Karpas-422 (cell line): ENCODE data around the gene GGACT. TPM values are rescaled to one million over a fixed set of nuclear protein-coding genes. Genes with fewer than 3 reads are reported as not detected.
A peak's percentile ranks its signal among the peaks of the same experiment; 100 is the strongest.

ENCODE experiments used
- DNase-seq: peaks from one replicate; pipeline ENCODE4 v3.0.0-alpha.2; 2015
- H2AFZ ChIP-seq: fragments of 200-600 bp; sonication (generic); 2 replicates; pipeline ENCODE4 v1.6.1; 2014; ENCODE audit warnings: antibody characterized with exemption, low read length, mixed read lengths
- H3K27ac ChIP-seq: fragments of 200-600 bp; sonication (generic); 2 replicates; pipeline ENCODE4 v1.5.1; 2014; ENCODE audit warnings: mild to moderate bottlenecking, low read length, moderate library complexity
- H3K27me3 ChIP-seq: fragments of 200-600 bp; sonication (generic); 2 replicates; pipeline ENCODE4 v1.6.1; 2014; ENCODE audit warnings: low read length, mixed read lengths
- H3K36me3 ChIP-seq: fragments of 200-600 bp; sonication (generic); 2 replicates; pipeline ENCODE4 v1.6.1; 2014; ENCODE audit warnings: low read length, mixed read lengths; ENCODE audit not compliant: insufficient read depth
- H3K4me1 ChIP-seq: fragments of 200-600 bp; sonication (generic); 2 replicates; pipeline ENCODE4 v1.6.1; 2014; ENCODE audit warnings: mild to moderate bottlenecking, low read length, mixed read lengths
- H3K4me2 ChIP-seq: fragments of 200-600 bp; sonication (generic); 2 replicates; pipeline ENCODE4 v1.6.1; 2014; ENCODE audit warnings: low read length, low read depth, mild to moderate bottlenecking; ENCODE audit not compliant: poor library complexity, severe bottlenecking
- H3K4me3 ChIP-seq: fragments of 200-600 bp; sonication (generic); 2 replicates; pipeline ENCODE4 v1.5.1; 2014; ENCODE audit warnings: mild to moderate bottlenecking, antibody characterized with exemption, low read length, mixed read lengths
- H3K79me2 ChIP-seq: fragments of 200-600 bp; sonication (generic); 2 replicates; pipeline ENCODE4 v1.6.1; 2014; ENCODE audit warnings: mild to moderate bottlenecking, low read length, mixed read lengths
- H3K9ac ChIP-seq: fragments of 200-600 bp; sonication (generic); 2 replicates; pipeline ENCODE4 v1.6.0; 2014; ENCODE audit warnings: low read length
- H3K9me2 ChIP-seq: fragments of 200-600 bp; sonication (generic), shearing (Covaris generic); replicated peaks from 2 replicates; pipeline ENCODE4 v1.6.0; 2014; ENCODE audit warnings: mild to moderate bottlenecking, low read length, moderate library complexity; ENCODE audit not compliant: insufficient read depth
- H3K9me3 ChIP-seq: fragments of 300-700, 200-600 bp; sonication (generic); 2 replicates; pipeline ENCODE4 v1.6.1; 2014; ENCODE audit warnings: low read length, mixed read lengths
- H4K20me1 ChIP-seq: fragments of 200-600 bp; sonication (generic); 2 replicates; pipeline ENCODE4 v1.6.1; 2014; ENCODE audit warnings: mild to moderate bottlenecking, antibody characterized with exemption, low read length, low read depth; ENCODE audit not compliant: insufficient read depth
- total RNA-seq: library from RNA; depleted of rRNA; stranded (reverse); fragments of >200 nt; shearing (Covaris generic); gene quantifications from 2 replicates; pipeline ENCODE4 v1.2.3, GENCODE V29; 2014; ENCODE audit warnings: low replicate concordance

The GGACT gene
- total RNA-seq, 1 experiment from 2014 or later, result 8.8 TPM

DNA sequence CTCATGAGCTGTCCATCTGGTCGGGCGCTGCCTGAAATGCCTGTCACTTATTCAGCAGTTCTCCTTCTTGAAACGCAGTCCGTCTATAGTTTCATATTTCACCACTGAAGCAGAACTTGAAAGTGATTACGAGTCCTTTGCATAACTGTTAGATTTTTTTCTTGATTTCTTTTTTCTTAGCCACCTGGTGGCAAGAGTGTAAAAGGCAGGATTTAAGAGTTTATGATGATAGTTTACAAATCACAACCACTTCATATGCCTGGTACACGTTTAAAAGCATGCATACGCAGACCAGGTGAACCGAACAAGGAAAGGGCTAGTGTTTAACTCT, 45.8 kb downstream of the GGACT start:
- peak overlapping the region; percentile 49 for H3K27ac ChIP-seq
- H4K20me1 ChIP-seq, result no peaks in the 10 kb centered on the region
- H3K4me3 ChIP-seq, result peak overlapping the region; percentile 41
- no peak overlapping the region for H2AFZ ChIP-seq
- peak overlapping the region; percentile 41 for H3K9ac ChIP-seq
- H3K4me1 ChIP-seq, result peaks cover 39% of the 10 kb centered on the region
- no peaks in the 10 kb centered on the region for H3K9me2 ChIP-seq
- H3K4me2 ChIP-seq, result peak overlapping the region; percentile 64
- H3K79me2 ChIP-seq, result no peaks in the 10 kb centered on the region
- DNase-seq, result peak; percentile 94
- H3K9me3 ChIP-seq, result no peaks in the 10 kb centered on the region
- H3K27me3 ChIP-seq, result no peaks in the 10 kb centered on the region
- no peaks in the 10 kb centered on the region for H3K36me3 ChIP-seq

DNA sequence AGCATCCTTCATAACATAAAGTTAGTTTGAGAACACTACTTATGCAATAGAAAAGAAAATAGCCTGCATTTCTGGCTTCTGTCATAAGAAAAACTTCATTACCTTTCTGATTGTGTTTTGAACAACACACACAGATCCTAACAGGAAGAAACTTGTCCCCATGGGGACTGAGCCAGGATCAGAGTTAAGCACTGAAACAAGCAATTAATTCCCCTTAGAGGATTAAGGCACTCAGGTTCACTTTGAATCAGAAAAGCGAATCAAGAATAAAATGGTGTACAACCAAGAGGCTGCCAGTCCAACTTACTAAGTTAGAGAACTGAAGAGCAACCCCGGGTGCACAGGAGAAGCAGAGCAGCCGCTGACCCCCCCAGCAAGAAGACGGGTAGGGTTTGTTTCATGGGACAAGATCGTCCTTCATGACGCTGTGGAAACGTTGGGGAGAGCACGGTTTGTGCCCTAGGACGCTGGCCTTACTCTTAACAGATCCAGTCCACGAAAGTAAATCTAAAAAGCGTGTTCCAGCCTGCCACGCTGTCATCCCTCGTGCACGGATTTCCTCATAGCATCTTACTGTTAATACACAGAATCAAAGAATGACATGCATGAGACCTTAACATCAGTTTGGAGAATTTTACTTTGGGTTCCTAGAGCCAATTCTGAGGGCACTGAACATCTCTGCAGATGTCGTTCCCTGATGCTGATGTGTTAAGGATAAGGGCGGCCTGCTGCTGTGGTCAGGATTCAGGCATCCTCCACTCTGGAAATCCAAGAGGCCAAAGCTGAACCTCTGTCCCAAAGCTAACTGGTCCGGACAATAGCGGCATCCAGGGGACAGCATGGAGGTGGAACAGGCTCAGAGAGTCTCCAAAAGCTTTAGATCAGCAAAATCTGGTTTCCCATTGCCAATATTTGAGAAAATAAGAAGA, 46.4 kb downstream of the GGACT start:
- peak; percentile 42 for DNase-seq
- Histone ChIP-seq H3K9ac (peak overlapping the region; percentile 41), H3K27ac (peak overlapping the region; percentile 49), H2AFZ (no peak overlapping the region), H3K79me2 (no peaks in the 10 kb centered on the region), H3K9me2 (no peaks in the 10 kb centered on the region), H3K4me1 (peaks cover 36% of the 10 kb centered on the region), H3K27me3 (no peaks in the 10 kb centered on the region), H3K4me3 (peak overlapping the region; percentile 41), H3K4me2 (peak overlapping the region; percentile 64), H4K20me1 (no peaks in the 10 kb centered on the region), H3K36me3 (no peaks in the 10 kb centered on the region), H3K9me3 (no peaks in the 10 kb centered on the region)

DNA sequence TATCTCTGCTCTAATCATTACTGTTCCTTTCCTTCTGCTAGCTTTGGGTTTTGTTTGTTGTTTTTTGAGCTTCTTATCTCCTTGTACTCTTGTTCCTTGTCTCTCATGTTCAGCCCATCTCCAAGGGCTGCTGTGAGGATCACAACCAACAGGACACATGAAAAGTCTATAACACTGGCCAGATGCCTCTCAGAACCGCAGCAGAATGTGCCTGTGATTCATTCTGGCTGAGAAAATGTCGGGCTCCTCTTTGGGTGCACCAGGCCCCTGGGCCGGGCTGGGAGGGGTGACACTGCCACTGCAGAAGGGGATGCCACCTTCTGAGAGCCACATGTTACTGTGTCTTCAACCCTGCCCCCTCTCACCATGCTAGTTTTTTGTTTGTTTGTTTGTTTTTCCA, 48.0 kb downstream of the GGACT start:
- no peaks in the 10 kb centered on the region for H3K36me3 ChIP-seq
- H4K20me1 ChIP-seq, result no peaks in the 10 kb centered on the region
- H2AFZ ChIP-seq, result no peak overlapping the region
- no peak overlapping the region for H3K4me3 ChIP-seq
- no peak overlapping the region for H3K27ac ChIP-seq
- no peaks in the 10 kb centered on the region for H3K27me3 ChIP-seq
- peaks cover 31% of the 10 kb centered on the region for H3K4me1 ChIP-seq
- no peak for DNase-seq
- H3K9me3 ChIP-seq, result no peaks in the 10 kb centered on the region
- no peak overlapping the region for H3K9ac ChIP-seq
- H3K9me2 ChIP-seq, result no peaks in the 10 kb centered on the region
- no peaks in the 10 kb centered on the region for H3K79me2 ChIP-seq
- H3K4me2 ChIP-seq, result no peak overlapping the region

DNA sequence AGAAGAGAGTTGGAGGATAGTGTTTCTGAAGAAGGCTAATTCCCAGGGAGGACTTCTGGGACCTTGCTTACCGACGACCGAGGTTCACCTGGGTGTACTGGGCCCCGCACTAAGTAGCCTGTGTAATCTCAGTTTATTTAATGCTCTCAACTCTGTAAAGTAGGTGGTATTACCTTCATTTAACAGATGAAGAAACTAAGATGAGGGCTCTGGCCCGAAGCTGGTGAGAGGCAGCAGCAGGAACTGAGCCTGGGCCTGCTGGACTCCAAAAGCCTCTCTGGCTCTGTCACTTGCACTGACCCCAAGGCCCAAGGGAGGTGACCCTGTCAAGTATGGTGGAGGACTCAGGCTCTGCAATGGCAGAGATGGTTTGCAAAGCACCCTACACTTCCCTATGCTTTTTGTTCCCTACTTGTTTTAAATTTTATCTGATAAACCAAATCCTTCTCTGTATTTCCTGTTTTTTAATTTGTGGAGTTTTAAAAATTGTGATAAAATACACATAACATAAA, 50.6 kb downstream of the GGACT start:
- Histone ChIP-seq H3K27me3 (no peaks in the 10 kb centered on the region), H3K4me3 (no peak overlapping the region), H3K27ac (no peak overlapping the region), H4K20me1 (no peaks in the 10 kb centered on the region), H3K9me2 (no peaks in the 10 kb centered on the region), H3K4me1 (peaks cover 18% of the 10 kb centered on the region), H2AFZ (no peak overlapping the region), H3K4me2 (no peak overlapping the region), H3K9ac (no peak overlapping the region), H3K36me3 (no peaks in the 10 kb centered on the region), H3K9me3 (no peaks in the 10 kb centered on the region), H3K79me2 (no peaks in the 10 kb centered on the region)
- DNase-seq, result no peak

DNA sequence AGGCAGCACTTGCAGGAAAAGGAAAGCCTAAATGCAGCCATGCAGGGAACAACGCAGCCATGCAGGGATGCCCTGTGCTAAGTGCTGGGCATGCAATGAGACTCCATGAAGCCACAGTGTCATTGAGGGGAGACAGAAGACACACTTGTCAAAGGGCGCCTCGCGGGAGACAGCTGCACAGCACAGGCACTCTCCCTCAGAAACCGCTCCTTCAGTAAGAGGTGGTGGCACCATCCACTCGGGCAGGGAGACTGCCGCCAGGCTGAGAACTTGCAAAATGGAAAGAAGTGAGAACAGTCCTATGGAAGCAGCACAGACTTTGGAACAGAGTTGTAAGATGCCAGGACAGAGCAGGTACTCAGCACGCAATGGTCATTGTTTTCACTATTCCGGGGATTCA, 51.1 kb downstream of the GGACT start:
- no peak overlapping the region for H3K9ac ChIP-seq
- no peaks in the 10 kb centered on the region for H3K9me3 ChIP-seq
- DNase-seq, result no peak
- no peaks in the 10 kb centered on the region for H3K27me3 ChIP-seq
- H3K9me2 ChIP-seq, result no peaks in the 10 kb centered on the region
- H3K36me3 ChIP-seq, result no peaks in the 10 kb centered on the region
- H2AFZ ChIP-seq, result no peak overlapping the region
- H3K4me2 ChIP-seq, result no peak overlapping the region
- H3K4me1 ChIP-seq, result peaks cover 13% of the 10 kb centered on the region
- H3K4me3 ChIP-seq, result no peak overlapping the region
- H4K20me1 ChIP-seq, result no peaks in the 10 kb centered on the region
- no peak overlapping the region for H3K27ac ChIP-seq
- no peaks in the 10 kb centered on the region for H3K79me2 ChIP-seq

DNA sequence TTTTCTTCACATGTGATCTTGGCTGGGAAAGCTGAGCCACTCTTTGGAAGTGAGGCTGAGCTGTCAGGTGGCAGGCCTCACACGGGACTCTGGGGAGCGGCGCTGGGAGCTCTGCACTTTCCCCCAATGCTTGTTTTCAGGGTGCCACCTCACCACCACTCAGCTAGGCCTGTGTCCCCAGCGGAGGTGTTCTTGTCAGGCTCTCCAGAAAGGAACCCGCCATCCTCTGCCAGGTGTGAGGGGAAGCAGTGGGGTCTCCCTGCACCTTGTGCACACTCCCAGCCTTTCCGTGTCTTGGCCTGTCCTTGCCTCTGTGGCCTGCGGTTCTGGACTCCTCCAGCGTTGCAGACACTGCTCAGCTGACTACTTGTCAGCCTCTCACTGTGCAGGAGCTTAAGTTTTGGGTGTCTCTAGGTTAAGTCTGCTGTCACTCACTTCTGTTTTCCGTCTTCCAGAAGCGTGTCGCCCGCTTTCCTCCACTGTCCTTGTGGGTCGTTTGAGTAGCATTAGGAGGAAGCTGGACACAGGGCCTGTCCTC, 51.9 kb downstream of the GGACT start:
- Histone ChIP-seq H3K9me2 (no peaks in the 10 kb centered on the region), H3K4me3 (no peak overlapping the region), H3K36me3 (no peaks in the 10 kb centered on the region), H4K20me1 (no peaks in the 10 kb centered on the region), H3K9me3 (no peaks in the 10 kb centered on the region), H3K27me3 (no peaks in the 10 kb centered on the region), H3K27ac (no peak overlapping the region), H3K4me2 (no peak overlapping the region), H3K4me1 (peaks cover 5% of the 10 kb centered on the region), H3K9ac (no peak overlapping the region), H2AFZ (no peak overlapping the region), H3K79me2 (no peaks in the 10 kb centered on the region)
- DNase-seq, result no peak

DNA sequence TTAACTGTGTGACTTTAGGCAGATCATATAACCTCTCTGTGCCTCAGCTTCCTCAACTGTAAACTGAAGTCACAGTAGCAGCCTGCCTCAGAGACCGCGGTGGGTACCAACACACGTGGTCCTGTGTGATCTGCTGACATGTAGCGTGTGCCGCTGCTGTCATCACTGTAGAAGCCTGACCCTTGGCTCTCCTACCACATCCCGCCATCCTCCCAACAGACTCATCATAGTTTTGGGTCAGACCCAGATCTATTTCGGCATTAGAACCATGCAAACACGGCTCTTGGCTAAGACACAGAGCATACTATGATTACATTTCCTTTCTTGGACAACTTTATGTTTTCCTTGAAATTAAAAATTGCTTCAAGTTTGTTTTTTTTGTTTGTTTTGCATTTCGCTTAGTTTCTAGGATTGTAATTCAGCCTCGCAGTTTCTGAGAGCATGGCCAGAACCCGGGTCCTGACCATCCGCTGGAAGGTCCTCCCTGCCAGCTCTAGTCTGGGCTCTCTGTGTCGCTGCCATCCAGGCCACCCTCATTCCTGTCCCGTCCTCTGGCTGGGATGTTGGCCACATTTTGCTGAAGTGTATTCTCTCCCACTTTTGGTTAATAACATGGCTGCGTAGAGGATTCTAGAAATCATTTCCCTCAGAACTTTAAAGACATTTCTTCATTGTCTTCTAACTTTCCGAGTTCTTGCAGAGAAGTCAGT, 53.0 kb downstream of the GGACT start:
- no peaks in the 10 kb centered on the region for H3K9me3 ChIP-seq
- no peak overlapping the region for H3K9ac ChIP-seq
- H3K4me3 ChIP-seq, result no peak overlapping the region
- no peak overlapping the region for H3K27ac ChIP-seq
- no peak overlapping the region for H3K4me2 ChIP-seq
- H3K9me2 ChIP-seq, result no peaks in the 10 kb centered on the region
- no peaks in the 10 kb centered on the region for H3K36me3 ChIP-seq
- H3K79me2 ChIP-seq, result no peaks in the 10 kb centered on the region
- no peaks in the 10 kb centered on the region for H3K4me1 ChIP-seq
- H3K27me3 ChIP-seq, result no peaks in the 10 kb centered on the region
- DNase-seq, result no peak
- no peaks in the 10 kb centered on the region for H4K20me1 ChIP-seq
- no peak overlapping the region for H2AFZ ChIP-seq

DNA sequence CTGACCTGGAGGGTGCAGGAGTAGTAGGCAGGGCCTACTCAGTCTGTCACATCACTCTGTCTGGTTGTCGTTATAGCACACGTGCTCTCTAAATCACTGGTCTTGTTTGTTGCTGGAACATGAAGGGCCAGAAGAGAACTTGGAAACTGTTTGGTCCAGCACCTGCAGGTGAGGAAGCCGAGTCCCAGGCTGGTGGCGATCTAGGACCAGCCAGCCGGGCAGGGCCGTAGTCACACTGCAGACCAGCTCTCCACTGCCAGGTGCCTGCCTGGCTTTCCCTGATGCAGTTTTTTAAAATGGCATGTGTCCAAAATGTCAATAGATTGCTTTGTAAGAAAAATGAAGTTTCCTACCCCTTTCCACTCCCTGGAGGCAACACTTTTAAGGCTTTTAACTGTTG, 53.7 kb downstream of the GGACT start:
- Histone ChIP-seq H3K79me2 (no peaks in the 10 kb centered on the region), H2AFZ (no peak overlapping the region), H3K9me3 (no peaks in the 10 kb centered on the region), H3K27ac (no peak overlapping the region), H3K36me3 (no peaks in the 10 kb centered on the region), H3K9ac (no peak overlapping the region), H3K4me2 (no peak overlapping the region), H4K20me1 (no peaks in the 10 kb centered on the region), H3K4me3 (no peak overlapping the region), H3K4me1 (no peaks in the 10 kb centered on the region), H3K27me3 (no peaks in the 10 kb centered on the region), H3K9me2 (no peaks in the 10 kb centered on the region)
- DNase-seq, result no peak
